HL-60/S4 treated with retinoic acid at 250 ng/mL for 4 days and 3 days (cell line): Measurements from ENCODE around the gene SPECC1L.

Experiments used
- in situ Hi-C: fragments of 300-500 bp; cut with MboI; formaldehyde crosslinking; loops from 2 replicates; pipeline ENCODE4 v1.7.0; 2022; ENCODE audit warnings: low sequenced_read_pairs

SPECC1L gene

DNA sequence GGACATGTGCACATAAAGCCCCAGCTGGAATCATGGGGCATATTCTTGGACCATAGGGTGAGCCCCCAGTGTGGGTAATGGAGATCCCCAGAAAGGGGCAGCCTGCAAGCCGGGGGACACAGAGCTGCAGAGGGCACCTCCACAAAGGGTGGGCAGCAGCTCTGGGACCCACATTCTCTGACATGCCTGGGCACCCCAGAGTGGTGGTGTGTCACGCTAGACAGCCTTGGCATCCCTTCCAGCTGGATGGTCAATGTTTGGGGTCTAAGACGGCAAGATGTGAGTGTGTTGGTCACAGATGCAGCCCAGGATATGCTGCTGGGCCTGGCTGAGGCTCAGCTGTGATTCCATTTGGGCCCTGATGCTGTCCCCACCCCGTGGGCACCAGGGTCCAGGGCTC lies 166.5 kb downstream of the SPECC1L start:
- in situ Hi-C loops, result no loop called here

- in situ Hi-C loops, result no loop called here
These were observed 167.2 kb downstream of the SPECC1L start for GRCh38 chr22:24437741-24438328.

- in situ Hi-C loops, result no loop called here
These were observed 169.7 kb downstream of the SPECC1L start for GRCh38 chr22:24440270-24440717.

GRCh38 chr22:24440718-24441405 lies 170.2 kb downstream of the SPECC1L start:
- in situ Hi-C loops, result no loop called here

DNA sequence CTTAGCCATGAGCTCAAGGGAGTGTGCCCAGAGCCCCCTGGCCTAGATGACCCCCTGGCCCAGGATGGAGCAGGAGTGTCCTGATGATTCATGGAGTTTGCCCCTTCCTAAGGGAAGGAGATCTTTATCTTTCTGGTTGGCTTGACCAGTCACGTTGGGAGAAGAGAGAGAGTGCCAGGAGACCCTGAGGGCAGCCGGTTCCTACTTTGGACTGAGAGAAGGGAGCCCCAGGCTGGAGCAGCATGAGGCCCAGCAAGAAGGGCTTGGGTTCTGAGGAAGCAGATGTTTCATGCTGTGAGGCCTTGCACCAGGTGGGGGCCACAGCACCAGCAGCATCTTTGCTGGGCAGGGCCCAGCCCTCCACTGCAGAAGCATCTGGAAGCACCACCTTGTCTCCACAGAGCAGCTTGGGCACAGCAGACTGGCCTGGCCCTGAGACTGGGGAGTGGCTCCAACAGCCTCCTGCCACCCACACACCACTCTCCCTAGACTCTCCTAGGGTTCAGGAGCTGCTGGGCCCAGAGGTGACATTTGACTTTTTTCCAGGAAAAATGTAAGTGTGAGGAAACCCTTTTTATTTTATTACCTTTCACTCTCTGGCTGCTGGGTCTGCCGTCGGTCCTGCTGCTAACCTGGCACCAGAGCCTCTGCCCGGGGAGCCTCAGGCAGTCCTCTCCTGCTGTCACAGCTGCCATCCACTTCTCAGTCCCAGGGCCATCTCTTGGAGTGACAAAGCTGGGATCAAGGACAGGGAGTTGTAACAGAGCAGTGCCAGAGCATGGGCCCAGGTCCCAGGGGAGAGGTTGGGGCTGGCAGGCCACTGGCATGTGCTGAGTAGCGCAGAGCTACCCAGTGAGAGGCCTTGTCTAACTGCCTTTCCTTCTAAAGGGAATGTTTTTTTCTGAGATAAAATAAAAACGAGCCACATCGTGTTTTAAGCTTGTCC lies 171.0 kb downstream of the SPECC1L start:
- in situ Hi-C loops, result no loop called here

DNA sequence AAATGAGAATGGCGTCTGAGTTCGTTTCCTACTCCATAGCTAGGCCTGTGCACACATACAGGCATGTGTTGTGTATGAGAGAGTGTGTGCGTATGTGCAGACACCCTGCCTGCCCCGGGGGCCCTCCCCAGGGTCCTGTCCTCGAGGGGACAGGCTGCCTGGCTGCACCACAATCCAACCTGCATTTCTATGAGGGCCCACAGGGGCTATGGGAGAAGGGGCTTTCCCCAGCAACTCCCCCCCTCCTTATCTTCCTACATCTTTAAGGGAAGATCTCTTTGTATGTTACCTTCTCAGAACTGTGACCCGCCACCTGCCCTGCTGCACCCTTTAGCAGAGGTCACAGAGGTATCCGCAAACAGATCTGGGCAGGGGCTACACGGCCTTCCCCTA lies 171.7 kb downstream of the SPECC1L start:
- in situ Hi-C loops, result no loop called here

DNA sequence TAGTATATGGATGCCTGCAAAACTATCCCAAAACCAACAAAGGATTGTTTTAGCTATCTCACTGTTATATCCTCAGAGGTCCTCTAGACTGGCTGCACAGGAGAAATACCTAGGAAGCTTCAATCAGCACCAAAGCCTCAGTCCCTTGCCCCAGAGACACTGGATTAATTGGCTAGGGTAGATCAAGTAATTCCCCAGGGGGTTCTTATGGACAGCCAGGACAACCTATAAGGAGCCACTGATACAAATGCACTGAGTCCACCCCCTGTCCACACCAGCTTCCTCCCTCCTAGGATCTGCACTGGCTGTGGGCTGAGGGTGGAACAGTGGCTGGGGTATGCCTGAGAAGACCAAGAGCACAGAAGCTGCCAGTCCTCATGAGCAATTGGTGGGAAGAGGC lies 173.0 kb downstream of the SPECC1L start:
- in situ Hi-C loops, result no loop called here

DNA sequence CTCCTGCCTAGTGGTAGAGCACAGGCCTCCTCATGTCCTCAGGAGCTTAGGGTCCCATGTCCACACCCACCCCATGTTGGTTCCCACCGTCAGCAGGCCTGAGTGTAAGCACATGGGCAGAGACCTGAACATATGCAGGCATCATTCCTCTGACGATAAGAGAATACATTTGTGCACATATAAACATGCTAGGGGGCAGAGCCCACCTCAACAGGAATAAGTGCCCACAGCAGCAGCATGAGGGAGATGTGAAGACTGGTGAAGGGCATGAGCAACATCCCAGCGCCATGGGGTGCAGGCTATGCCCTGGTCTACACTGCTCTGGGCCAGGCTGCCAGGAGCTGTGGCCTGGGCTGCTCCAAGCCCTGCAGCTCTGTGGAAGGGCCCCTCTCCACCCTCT lies 173.6 kb downstream of the SPECC1L start:
- in situ Hi-C loops, result no loop called here

- in situ Hi-C loops, result no loop called here
These were observed 174.3 kb downstream of the SPECC1L start for GRCh38 chr22:24444729-24445466.

DNA sequence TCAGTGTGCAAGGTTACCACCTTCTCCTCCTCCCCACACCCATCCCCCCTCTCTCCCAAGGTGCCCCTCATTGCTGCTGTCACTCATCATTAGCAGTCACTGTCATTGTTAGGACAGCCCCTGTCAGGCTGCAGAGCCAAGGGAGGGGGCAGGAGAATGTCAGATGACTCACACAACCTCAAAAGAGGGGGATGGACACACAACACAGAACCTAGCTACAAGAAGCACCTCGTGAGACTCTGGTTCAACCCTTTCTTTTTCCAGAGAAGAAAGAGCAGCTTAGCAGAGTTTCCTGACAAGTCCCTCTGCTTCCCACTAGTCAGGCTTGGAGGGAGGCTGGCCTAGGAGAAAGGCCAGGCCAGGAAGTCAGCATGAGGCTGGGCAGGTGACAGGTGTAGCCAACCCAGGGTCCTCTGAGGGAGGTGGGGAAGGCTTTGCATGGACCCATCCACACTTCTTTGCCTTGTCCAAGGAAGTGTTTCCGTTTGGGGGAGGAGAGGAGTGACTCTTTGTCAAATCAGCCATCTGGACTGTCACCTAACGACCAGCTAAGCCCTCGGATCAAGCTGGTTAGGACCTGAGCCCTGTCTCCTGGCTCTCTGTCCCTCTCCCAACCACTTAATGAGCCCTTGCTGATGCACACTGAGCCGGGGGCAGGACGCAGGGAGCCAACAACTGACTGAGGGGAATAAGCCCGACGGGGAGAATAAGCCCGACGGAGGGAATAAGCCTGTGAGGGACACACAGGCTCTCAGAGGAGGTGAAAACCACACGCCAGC lies 175.0 kb downstream of the SPECC1L start:
- in situ Hi-C loops, result no loop called here

DNA sequence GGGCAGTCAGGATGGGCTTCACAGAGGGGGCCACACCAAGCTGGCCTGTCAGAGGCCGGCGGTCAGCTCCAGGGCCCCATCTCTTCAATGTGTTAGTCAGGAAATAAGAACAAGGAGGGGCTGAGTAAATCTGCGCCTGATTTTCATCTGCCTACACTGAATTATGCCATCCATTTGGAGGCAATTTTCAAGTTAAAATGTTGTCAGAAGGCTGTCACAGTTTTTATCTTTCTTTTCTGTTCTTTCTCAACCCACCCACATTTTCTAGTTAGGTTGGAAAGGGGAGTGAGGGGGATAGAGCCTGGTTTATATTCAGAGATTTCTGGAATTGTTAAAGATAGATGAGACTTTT lies 175.6 kb downstream of the SPECC1L start:
- in situ Hi-C loops, result no loop called here

- in situ Hi-C loops, result no loop called here
These were observed 180.0 kb downstream of the SPECC1L start for GRCh38 chr22:24450610-24451009.

- in situ Hi-C loops, result no loop called here
These were observed 180.5 kb downstream of the SPECC1L start for GRCh38 chr22:24451162-24451561.

DNA sequence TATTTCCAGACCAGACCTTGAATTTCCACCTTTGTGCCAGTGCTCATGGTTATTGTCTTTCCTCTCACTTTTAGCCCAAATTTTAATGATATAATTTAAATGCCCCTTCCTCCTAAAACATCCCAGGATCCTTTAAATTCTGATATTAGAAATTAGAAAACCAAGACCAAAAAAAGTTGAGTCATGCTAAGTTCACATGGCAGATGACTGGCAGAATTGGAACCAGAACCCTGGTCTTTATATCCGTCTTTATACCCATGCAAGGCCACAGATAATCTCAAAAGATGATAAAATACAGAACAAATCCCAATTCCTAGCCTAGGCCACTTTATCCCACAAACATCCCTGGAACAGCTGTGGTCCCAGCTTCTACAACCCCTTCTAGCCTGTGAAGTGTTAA lies 183.2 kb downstream of the SPECC1L start:
- in situ Hi-C loops, result no loop called here

DNA sequence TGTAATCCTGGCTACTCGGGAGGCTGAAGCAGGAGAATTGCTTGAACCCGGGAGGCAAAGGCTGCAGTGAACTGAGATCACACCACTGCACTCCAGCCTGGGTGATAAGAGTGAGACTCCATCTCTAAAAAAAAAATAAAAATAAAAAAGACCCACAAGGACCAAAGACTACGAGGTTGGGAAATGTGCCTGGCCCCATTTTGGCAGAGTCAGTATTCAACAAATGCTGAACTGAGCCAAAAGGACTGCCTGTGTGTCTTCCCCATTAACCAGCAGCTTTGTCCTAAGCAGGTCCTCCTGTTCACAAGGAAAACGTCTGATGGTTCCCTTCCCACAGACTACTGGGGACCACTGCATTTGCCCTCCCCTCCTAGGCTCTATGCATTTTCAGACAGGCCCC lies 184.4 kb downstream of the SPECC1L start:
- in situ Hi-C loops, result no loop called here

DNA sequence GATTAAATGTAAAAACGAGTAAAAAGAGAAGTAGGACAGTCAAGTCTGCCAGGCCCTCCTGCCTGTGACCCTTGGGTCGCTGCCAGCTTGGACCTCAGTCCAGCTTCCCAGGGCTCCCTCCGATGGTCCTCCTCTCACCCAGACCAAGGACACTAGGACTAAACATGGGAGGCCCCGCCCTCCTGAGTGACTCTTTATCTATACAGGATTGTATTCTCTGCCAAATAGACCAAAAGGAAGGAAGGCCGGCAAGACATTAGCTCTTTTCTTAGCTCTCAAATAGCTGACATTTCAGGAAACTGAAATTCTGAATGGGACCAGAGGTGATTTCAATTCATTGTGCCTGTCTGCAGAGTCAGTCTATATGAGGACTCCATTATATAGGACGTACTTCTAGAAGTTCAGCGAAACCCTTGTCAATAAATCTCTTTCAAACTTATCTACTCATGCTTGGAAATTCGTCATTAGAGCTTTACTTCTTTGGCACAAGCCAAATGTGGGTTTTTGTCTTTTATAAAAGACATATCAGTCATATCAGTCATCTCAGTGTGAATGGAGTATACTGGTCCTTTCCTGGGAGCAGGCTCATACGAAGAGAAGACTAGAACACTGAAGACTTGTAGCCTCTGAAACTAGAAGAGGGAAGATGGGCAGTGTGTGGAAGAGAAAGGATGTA lies 185.3 kb downstream of the SPECC1L start:
- in situ Hi-C loops, result no loop called here

GRCh38 chr22:24457894-24458420 lies 187.3 kb downstream of the SPECC1L start:
- in situ Hi-C loops, result no loop called here

DNA sequence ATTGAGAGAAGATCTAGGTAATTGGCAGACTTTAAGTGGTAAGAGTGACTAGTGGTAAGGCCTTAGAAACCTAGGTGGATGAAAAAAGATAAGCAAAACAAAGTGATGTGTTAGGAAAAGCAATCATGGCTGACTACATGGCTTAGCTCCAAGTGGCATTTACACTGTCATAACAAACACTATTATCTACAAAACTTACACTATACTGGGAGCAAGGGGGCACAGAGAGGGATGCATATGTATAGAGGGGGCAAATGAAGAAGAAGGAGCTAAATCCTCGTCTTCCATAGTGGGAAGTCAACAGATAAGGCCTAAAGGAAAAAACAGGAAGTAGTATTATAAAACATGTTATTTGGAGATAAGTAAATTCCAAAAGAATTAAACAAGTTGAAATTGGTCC lies 189.3 kb downstream of the SPECC1L start:
- in situ Hi-C loops, result no loop called here

- in situ Hi-C loops, result no loop called here
These were observed 189.9 kb downstream of the SPECC1L start for GRCh38 chr22:24460418-24461089.
